Kidney tubule cell (primary cell): ENCODE measurements around the gene VGLL2.
"Not testable (repeated sequence)": the region's sequence is repeated elsewhere in the genome, so short reads cannot be mapped to it uniquely, and the experiment has no call there.

Experiments
- DNase-seq: peaks from one replicate; pipeline ENCODE4 v3.0.0-alpha.2; 2018; ENCODE audit warnings: low spot score

The VGLL2 gene

GRCh38 chr6:117265410-117266256, at the start of gene VGLL2:
VGLL2 (plus strand) TSS chr6:117265558; CDS start chr6:117265764, 206 bp downstream.
- peak; percentile 55 for DNase-seq

GRCh38 chr6:117222861-117223260, 42.5 kb upstream of the VGLL2 start:
- DNase-seq: no peak

GRCh38 chr6:117226778-117227177, 38.6 kb upstream of the VGLL2 start:
- no peak for DNase-seq

GRCh38 chr6:117227245-117227962, 38.0 kb upstream of the VGLL2 start:
- no peak for DNase-seq

- DNase-seq: no peak
These were observed 37.2 kb upstream of the VGLL2 start for GRCh38 chr6:117228202-117228601.

GRCh38 chr6:117229870-117230269, 35.5 kb upstream of the VGLL2 start:
- DNase-seq: no peak

- no peak for DNase-seq
These were observed 33.9 kb upstream of the VGLL2 start for GRCh38 chr6:117231466-117231865.

GRCh38 chr6:117232196-117232595, 33.2 kb upstream of the VGLL2 start:
- DNase-seq: peak; percentile 12

GRCh38 chr6:117233145-117233544, 32.2 kb upstream of the VGLL2 start:
- DNase-seq: no peak

GRCh38 chr6:117237561-117237960, 27.8 kb upstream of the VGLL2 start:
- DNase-seq: peak; percentile 42

- DNase-seq: not testable (repeated sequence)
These were observed 20.8 kb upstream of the VGLL2 start for GRCh38 chr6:117244571-117244970.

- DNase-seq: not testable (repeated sequence)
These were observed 20.4 kb upstream of the VGLL2 start for GRCh38 chr6:117244979-117245378.

- DNase-seq: no peak
These were observed 11.6 kb upstream of the VGLL2 start for GRCh38 chr6:117253785-117254184.

- no peak for DNase-seq
These were observed 2.6 kb upstream of the VGLL2 start for GRCh38 chr6:117262799-117263198.

GRCh38 chr6:117263353-117263927, 1.9 kb upstream of the VGLL2 start:
- no peak for DNase-seq

- no peak for DNase-seq
These were observed 1.0 kb upstream of the VGLL2 start for GRCh38 chr6:117264369-117264691.

- DNase-seq: peak; percentile 16
These were observed 507 bp upstream of the VGLL2 start for GRCh38 chr6:117264692-117265409.

- DNase-seq: no peak
These were observed 1.1 kb downstream of the VGLL2 start for GRCh38 chr6:117266257-117267053.

GRCh38 chr6:117267054-117267347, 1.6 kb downstream of the VGLL2 start:
- no peak for DNase-seq

GRCh38 chr6:117267766-117268534, 2.6 kb downstream of the VGLL2 start:
- no peak for DNase-seq

GRCh38 chr6:117268924-117269323, 3.6 kb downstream of the VGLL2 start:
- DNase-seq: no peak
